Neuronal stem cell (in vitro differentiated cells): ENCODE data around the gene OSBP.
A peak's percentile ranks its signal among the peaks of the same experiment; 100 is the strongest.
"Not testable (repeated sequence)": the region's sequence is repeated elsewhere in the genome, so short reads cannot be mapped to it uniquely, and the experiment has no call there.

Experiments
- DNase-seq: peaks from one replicate; pipeline ENCODE4 v3.0.0-alpha.2; 2013; ENCODE audit warnings: low spot score
- H2AFZ ChIP-seq: one replicate; pipeline ENCODE4 v1.6.1; 2013; ENCODE audit warnings: mild to moderate bottlenecking, low read length, inconsistent platforms
- H2AK5ac ChIP-seq: 2 replicates; pipeline ENCODE4 v1.6.1; 2013; ENCODE audit warnings: low read depth, mild to moderate bottlenecking, inconsistent platforms, low read length, moderate library complexity, mixed read lengths
- H2BK120ac ChIP-seq: 2 replicates; pipeline ENCODE4 v1.6.1; 2013; ENCODE audit warnings: low read depth, mild to moderate bottlenecking, inconsistent platforms, low read length, moderate library complexity, mixed read lengths
- H2BK12ac ChIP-seq: one replicate; pipeline ENCODE4 v1.6.1; 2013; ENCODE audit warnings: low read length, inconsistent platforms
- H2BK15ac ChIP-seq: 2 replicates; pipeline ENCODE4 v1.6.1; 2013; ENCODE audit warnings: mild to moderate bottlenecking, low read length, inconsistent platforms, mixed read lengths
- H2BK5ac ChIP-seq: one replicate; pipeline ENCODE4 v1.6.1; 2013; ENCODE audit warnings: inconsistent platforms, mild to moderate bottlenecking, low read length, moderate library complexity
- H3K14ac ChIP-seq: one replicate; pipeline ENCODE4 v1.6.1; 2013; ENCODE audit warnings: low read length, inconsistent platforms
- H3K18ac ChIP-seq: 2 replicates; pipeline ENCODE4 v1.6.1; 2013; ENCODE audit warnings: low read length, inconsistent platforms
- H3K23ac ChIP-seq: 2 replicates; pipeline ENCODE4 v1.6.1; 2013; ENCODE audit warnings: low read depth, mild to moderate bottlenecking, mixed read lengths, low read length, inconsistent platforms; ENCODE audit not compliant: poor library complexity
- H3K27ac ChIP-seq: replicated peaks from 3 replicates; pipeline ENCODE4 v1.5.1; 2013; ENCODE audit warnings: low read length, inconsistent platforms
- H3K27me3 ChIP-seq, 3 experiments: 2 replicates each; pipeline ENCODE4 v1.6.1; 2013; ENCODE audit warnings: low read length in 3 of 3, mild to moderate bottlenecking in 2 of 3, inconsistent platforms in 1 of 3, low read depth in 1 of 3, mixed read lengths in 1 of 3, moderate library complexity in 1 of 3; ENCODE audit not compliant: control insufficient read depth in 3 of 3, insufficient read depth in 3 of 3
- H3K36me3 ChIP-seq, 2 donors: replicated peaks in 1 of 2; 2 replicates each; pipeline ENCODE4 v1.6.1; 2013; ENCODE audit warnings: low read length in 2 of 2; ENCODE audit not compliant: control insufficient read depth in 2 of 2, insufficient read depth in 2 of 2
- H3K4ac ChIP-seq: 2 replicates; pipeline ENCODE4 v1.6.1; 2013; ENCODE audit warnings: inconsistent platforms, mild to moderate bottlenecking, low read length, moderate library complexity
- H3K4me1 ChIP-seq, 2 donors: 1 replicate in 1 of 2; 2 replicates in 1 of 2; pipeline ENCODE4 v1.6.1; 2013; ENCODE audit warnings: low read length in 2 of 2, low read depth in 1 of 2; ENCODE audit not compliant: control insufficient read depth in 2 of 2, insufficient read depth in 1 of 2
- H3K4me2 ChIP-seq: one replicate; pipeline ENCODE4 v1.6.1; 2013; ENCODE audit warnings: mild to moderate bottlenecking, low read length, inconsistent platforms; ENCODE audit not compliant: insufficient read depth, poor library complexity, severe bottlenecking
- H3K4me3 ChIP-seq, 2 donors: 2 replicates each; pipeline ENCODE4 v1.5.1; 2013; ENCODE audit warnings: low read length in 2 of 2, mild to moderate bottlenecking in 2 of 2, inconsistent platforms in 1 of 2, moderate library complexity in 1 of 2
- H3K79me1 ChIP-seq: one replicate; pipeline ENCODE4 v1.6.1; 2013; ENCODE audit warnings: low read depth, mild to moderate bottlenecking, inconsistent platforms, low read length, moderate library complexity
- H3K9ac ChIP-seq: one replicate; pipeline ENCODE4 v1.6.1; 2013; ENCODE audit warnings: mild to moderate bottlenecking, low read depth, low read length, inconsistent platforms; ENCODE audit not compliant: poor library complexity
- H3K9me3 ChIP-seq, 2 donors: replicated peaks in 1 of 2; 2 replicates each; pipeline versions ENCODE3 to v1.6.1; 2013; ENCODE audit warnings: low read length in 2 of 2, mild to moderate bottlenecking in 2 of 2, inconsistent platforms in 1 of 2, low read depth in 1 of 2, mixed read lengths in 1 of 2, moderate library complexity in 1 of 2; ENCODE audit not compliant: control insufficient read depth in 2 of 2, insufficient read depth in 1 of 2
- H4K8ac ChIP-seq: one replicate; pipeline ENCODE4 v1.6.1; 2013; ENCODE audit warnings: low read depth, mild to moderate bottlenecking, inconsistent platforms, low read length, moderate library complexity
- H4K91ac ChIP-seq: one replicate; pipeline ENCODE4 v1.6.1; 2013; ENCODE audit warnings: low read length, low read depth, mild to moderate bottlenecking, inconsistent platforms; ENCODE audit not compliant: poor library complexity
- WGBS, 2 donors: extraction: QIAGEN DNeasy Blood & Tissue Kit; methylation state at CpG; one replicate each; pipeline ENCODE4 v1.1.7; 2013; ENCODE audit warnings: missing lambda C conversion rate in 2 of 2, mixed read lengths in 1 of 2; ENCODE audit not compliant: insufficient read length in 2 of 2, insufficient replicate concordance in 1 of 2; ENCODE audit errors: extremely low coverage in 2 of 2; 5-methylcytosine and 5-hydroxymethylcytosine counted together

The OSBP gene

DNA sequence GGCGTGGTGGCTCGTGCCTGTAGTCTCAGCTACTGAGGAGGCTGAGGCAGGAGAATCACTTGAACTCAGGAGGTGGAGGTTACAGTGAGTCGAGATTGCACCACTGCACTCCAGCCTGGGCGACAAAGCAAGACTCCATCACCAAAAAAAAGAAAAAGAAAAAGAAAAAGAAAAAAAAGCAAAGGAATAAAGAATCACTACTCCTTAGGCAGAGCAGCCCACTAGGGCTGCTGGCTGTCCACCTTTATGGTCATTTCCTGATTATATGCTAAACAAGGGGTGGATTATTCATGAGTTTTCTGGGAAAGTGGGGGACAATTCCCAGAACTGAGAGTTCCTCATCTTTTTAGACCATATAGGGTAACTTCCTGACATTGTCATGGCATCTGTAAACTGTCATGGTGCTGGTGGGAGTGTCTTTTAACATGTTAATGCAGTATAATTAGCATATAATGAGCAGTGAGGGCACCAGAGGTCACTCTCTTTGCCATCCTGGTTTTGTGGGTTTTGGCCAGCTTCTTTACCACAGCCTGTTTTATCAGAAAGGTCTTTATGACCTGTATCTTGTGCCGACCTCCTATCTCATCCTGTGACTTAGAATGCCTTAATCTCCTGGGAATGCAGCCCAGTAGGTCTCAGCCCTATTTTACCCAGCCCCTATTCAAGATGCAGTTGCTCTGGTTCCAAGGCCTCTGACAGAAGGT is 67.8 kb downstream of the OSBP start:
- not testable (repeated sequence) for H3K14ac ChIP-seq

GRCh38 chr11:59545179-59546020 is 70.2 kb downstream of the OSBP start:
- peaks cover 4 to 5% of the 10 kb centered on the region in 2 donors for H3K4me1 ChIP-seq
- no peak overlapping the region for H3K14ac ChIP-seq
- H2BK5ac ChIP-seq: peak overlapping the region; percentile 82
- H2BK15ac ChIP-seq: no peak overlapping the region
- H3K9me3 ChIP-seq: no peaks in the 10 kb centered on the region
- no CpG with 5 or more reads among the region's 24 CpGs for WGBS, 2 donors
- peak overlapping the region; percentile 57 for H3K18ac ChIP-seq
- H2BK12ac ChIP-seq: no peak overlapping the region
- no peaks in the 10 kb centered on the region for H3K27me3 ChIP-seq
- H3K36me3 ChIP-seq: peaks cover 0 to 2% of the 10 kb centered on the region in 2 donors
- DNase-seq: no peak
- H2BK120ac ChIP-seq: no peak overlapping the region
- H3K23ac ChIP-seq: peak overlapping the region; percentile 31
- no peak overlapping the region for H3K4me3 ChIP-seq
- H3K4me2 ChIP-seq: no peak overlapping the region
- H3K4ac ChIP-seq: no peak overlapping the region
- peak overlapping the region; percentile 81 for H2AK5ac ChIP-seq
- no peak overlapping the region for H3K27ac ChIP-seq
- H4K8ac ChIP-seq: peak overlapping the region; percentile 17
- peak overlapping the region; percentile 5 for H2AFZ ChIP-seq
- no peak overlapping the region for H4K91ac ChIP-seq
- no peaks in the 10 kb centered on the region for H3K79me1 ChIP-seq
- H3K9ac ChIP-seq: no peak overlapping the region

More for the DNA sequence above, 67.8 kb downstream of the OSBP start:
- not testable (repeated sequence) for H3K18ac ChIP-seq, H2BK12ac ChIP-seq, H3K4me3 ChIP-seq, H2BK15ac ChIP-seq, H3K4me1 ChIP-seq, H3K23ac ChIP-seq, H2BK120ac ChIP-seq, H3K79me1 ChIP-seq, DNase-seq, H3K4me2 ChIP-seq, H3K9me3 ChIP-seq, H4K8ac ChIP-seq, H3K27me3 ChIP-seq, H2AK5ac ChIP-seq, H2AFZ ChIP-seq, H2BK5ac ChIP-seq, H3K4ac ChIP-seq, H3K9ac ChIP-seq, H4K91ac ChIP-seq, H3K36me3 ChIP-seq
- peak overlapping the region; percentile 32 for H3K27ac ChIP-seq
- no CpG with 5 or more reads among the region's 5 CpGs for WGBS, 2 donors

DNA sequence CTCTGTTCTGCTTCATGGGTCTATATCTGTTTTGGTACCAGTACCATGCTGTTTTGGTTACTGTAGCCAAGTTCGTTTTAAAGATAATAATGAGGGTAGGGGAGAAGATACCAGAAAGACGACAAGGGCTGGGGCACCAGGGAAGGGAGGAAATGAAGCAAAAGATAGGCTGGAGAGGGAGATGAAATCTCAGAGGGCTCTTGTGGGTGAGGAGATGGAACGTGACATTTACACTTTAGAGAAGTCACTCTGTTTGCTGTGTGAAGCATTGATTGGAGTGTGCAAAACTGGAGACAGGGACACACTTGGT is 70.8 kb downstream of the OSBP start:
- no CpG with 5 or more reads among the region's 3 CpGs for WGBS, 2 donors

DNA sequence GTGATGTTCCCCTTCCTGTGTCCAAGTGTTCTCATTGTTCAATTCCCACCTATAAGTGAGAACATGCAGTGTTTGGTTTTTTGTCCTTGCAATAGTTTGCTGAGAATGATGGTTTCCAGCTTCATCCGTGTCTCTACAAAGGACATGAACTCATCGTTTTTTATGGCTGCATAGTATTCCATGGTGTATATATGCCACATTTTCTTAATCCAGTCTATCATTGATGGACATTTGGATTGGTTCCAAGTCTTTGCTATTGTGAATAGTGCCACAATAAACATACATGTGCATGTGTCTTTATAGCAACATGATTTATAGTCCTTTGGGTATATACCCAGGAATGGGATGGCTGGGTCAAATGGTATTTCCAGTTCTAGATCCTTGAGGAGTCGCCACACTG is 71.9 kb downstream of the OSBP start:
- not testable (repeated sequence) for H3K36me3 ChIP-seq, H3K4me1 ChIP-seq, H2BK120ac ChIP-seq, H3K4me3 ChIP-seq, H2AFZ ChIP-seq, H3K9me3 ChIP-seq, DNase-seq, H3K27ac ChIP-seq, H3K4ac ChIP-seq, H3K4me2 ChIP-seq, H3K79me1 ChIP-seq, H2BK5ac ChIP-seq, H3K23ac ChIP-seq, H3K14ac ChIP-seq, H4K91ac ChIP-seq, H2BK15ac ChIP-seq, H3K27me3 ChIP-seq, H3K18ac ChIP-seq, H2BK12ac ChIP-seq, H3K9ac ChIP-seq, H4K8ac ChIP-seq, H2AK5ac ChIP-seq
- WGBS, 2 donors: no CpG with 5 or more reads among the region's 3 CpGs

More for the DNA sequence above, 70.8 kb downstream of the OSBP start:
- Histone ChIP-seq H3K18ac (peak overlapping the region; percentile 57), H3K14ac (no peak overlapping the region), H3K27ac (no peak overlapping the region), H3K23ac (no peak overlapping the region), H2BK120ac (no peak overlapping the region), H4K8ac (peak overlapping the region; percentile 17), H3K4me1 (peaks cover 4 to 5% of the 10 kb centered on the region in 2 donors), H2AFZ (no peak overlapping the region), H3K9ac (no peak overlapping the region), H2BK15ac (no peak overlapping the region), H3K36me3 (peaks cover 0 to 2% of the 10 kb centered on the region in 2 donors), H3K4me2 (no peak overlapping the region), H3K4ac (no peak overlapping the region), H2BK5ac (peak overlapping the region; percentile 82), H3K27me3 (no peaks in the 10 kb centered on the region), H3K79me1 (no peaks in the 10 kb centered on the region), H3K4me3 (no peak overlapping the region), H2AK5ac (no peak overlapping the region), H3K9me3 (no peaks in the 10 kb centered on the region), H4K91ac (no peak overlapping the region), H2BK12ac (no peak overlapping the region)
- DNase-seq: no peak
